GM19351 (cell line): Measurements from ENCODE around the gene ZNF445.
"Not testable (repeated sequence)": the region's sequence is repeated elsewhere in the genome, so short reads cannot be mapped to it uniquely, and the experiment has no call there.

Source experiments
- ATAC-seq: cut with Tn5 transposase; IDR thresholded peaks from one replicate; pipeline ENCODE4 v1.9.1; 2021; ENCODE audit warnings: mild to moderate bottlenecking, moderate library complexity; ENCODE audit not compliant: unreplicated experiment

Gene ZNF445

GRCh38 chr3:44476963-44477311 lies 533 bp downstream of the ZNF445 start:
- no peak for ATAC-seq

- ATAC-seq = no peak
Observed at GRCh38 chr3:44476181-44476611, 1.3 kb downstream of the ZNF445 start.

GRCh38 chr3:44474886-44475285 lies 2.6 kb downstream of the ZNF445 start:
- not testable (repeated sequence) for ATAC-seq

- no peak for ATAC-seq
Observed at GRCh38 chr3:44470430-44470829, 7.0 kb downstream of the ZNF445 start.

- ATAC-seq = no peak
Observed at GRCh38 chr3:44469914-44470313, 7.6 kb downstream of the ZNF445 start.

GRCh38 chr3:44468572-44469520 lies 8.6 kb downstream of the ZNF445 start:
- no peak for ATAC-seq

GRCh38 chr3:44468099-44468537 lies 9.4 kb downstream of the ZNF445 start:
- ATAC-seq = not testable (repeated sequence)

GRCh38 chr3:44467241-44467640 lies 10.2 kb downstream of the ZNF445 start:
- ATAC-seq = no peak

GRCh38 chr3:44464920-44465319 lies 12.6 kb downstream of the ZNF445 start:
- ATAC-seq = not testable (repeated sequence)

- ATAC-seq = no peak
Observed at GRCh38 chr3:44464509-44464908, 13.0 kb downstream of the ZNF445 start.

- not testable (repeated sequence) for ATAC-seq
Observed at GRCh38 chr3:44460050-44460449, 17.4 kb downstream of the ZNF445 start.

- ATAC-seq = no peak
Observed at GRCh38 chr3:44455318-44455717, 22.2 kb downstream of the ZNF445 start.

- ATAC-seq = no peak
Observed at GRCh38 chr3:44454258-44454657, 23.2 kb downstream of the ZNF445 start.

- no peak for ATAC-seq
Observed at GRCh38 chr3:44451441-44451840, 26.0 kb downstream of the ZNF445 start.

- no peak for ATAC-seq
Observed at GRCh38 chr3:44446929-44447328, 30.5 kb downstream of the ZNF445 start.

GRCh38 chr3:44445786-44446185 lies 31.7 kb downstream of the ZNF445 start:
- no peak for ATAC-seq

- ATAC-seq = no peak
Observed at GRCh38 chr3:44444896-44445691, 32.4 kb downstream of the ZNF445 start.

GRCh38 chr3:44444437-44444836 lies 33.0 kb downstream of the ZNF445 start:
- no peak for ATAC-seq

GRCh38 chr3:44442596-44443309 lies 34.7 kb downstream of the ZNF445 start:
- ATAC-seq = no peak

- peak; percentile 94 for ATAC-seq
Observed at GRCh38 chr3:44439499-44440295, 37.8 kb downstream of the ZNF445 start.
